PFSK-1 (cell line): Measurements from ENCODE around the gene ENO3.

ENCODE experiments used
- FOXP2 ChIP-seq: optimal IDR thresholded peaks from 2 replicates; pipeline ENCODE3; 2011; ENCODE audit warnings: borderline replicate concordance, control low read depth, inconsistent platforms; ENCODE audit not compliant: insufficient read depth; ENCODE audit errors: extremely low read length, extremely low read depth
- POLR2AphosphoS5 ChIP-seq: IDR thresholded peaks from 2 replicates; pipeline ENCODE4 v1.6.1; 2012; ENCODE audit warnings: low read depth, mild to moderate bottlenecking, control low read depth, low read length, moderate library complexity
- SIN3A ChIP-seq: IDR thresholded peaks from 2 replicates; pipeline ENCODE4 v1.6.1; 2012; ENCODE audit warnings: mild to moderate bottlenecking, low read length, moderate library complexity, borderline replicate concordance; ENCODE audit not compliant: insufficient read depth
- TAF1 ChIP-seq: IDR thresholded peaks from 2 replicates; pipeline ENCODE4 v1.6.1; 2012; ENCODE audit warnings: low read length, control low read depth, borderline replicate concordance; ENCODE audit not compliant: insufficient read depth
- TF ChIP-seq, protein P1 (sequence below), 2 experiments: IDR thresholded peaks; 2 replicates each; pipeline versions ENCODE4 v1.6.1 to v1.8.0; 2011 to 2012; ENCODE audit warnings: low read depth in 2 of 2, low read length in 2 of 2, control low read depth in 1 of 2, inconsistent platforms in 1 of 2, mild to moderate bottlenecking in 1 of 2, moderate library complexity in 1 of 2; ENCODE audit not compliant: insufficient read depth in 1 of 2

- TF ChIP-seq SIN3A, result no peak
- TF ChIP-seq POLR2AphosphoS5, result no peak; the same call in 1 of the 2 replicates
- TF ChIP-seq, protein P1, sequence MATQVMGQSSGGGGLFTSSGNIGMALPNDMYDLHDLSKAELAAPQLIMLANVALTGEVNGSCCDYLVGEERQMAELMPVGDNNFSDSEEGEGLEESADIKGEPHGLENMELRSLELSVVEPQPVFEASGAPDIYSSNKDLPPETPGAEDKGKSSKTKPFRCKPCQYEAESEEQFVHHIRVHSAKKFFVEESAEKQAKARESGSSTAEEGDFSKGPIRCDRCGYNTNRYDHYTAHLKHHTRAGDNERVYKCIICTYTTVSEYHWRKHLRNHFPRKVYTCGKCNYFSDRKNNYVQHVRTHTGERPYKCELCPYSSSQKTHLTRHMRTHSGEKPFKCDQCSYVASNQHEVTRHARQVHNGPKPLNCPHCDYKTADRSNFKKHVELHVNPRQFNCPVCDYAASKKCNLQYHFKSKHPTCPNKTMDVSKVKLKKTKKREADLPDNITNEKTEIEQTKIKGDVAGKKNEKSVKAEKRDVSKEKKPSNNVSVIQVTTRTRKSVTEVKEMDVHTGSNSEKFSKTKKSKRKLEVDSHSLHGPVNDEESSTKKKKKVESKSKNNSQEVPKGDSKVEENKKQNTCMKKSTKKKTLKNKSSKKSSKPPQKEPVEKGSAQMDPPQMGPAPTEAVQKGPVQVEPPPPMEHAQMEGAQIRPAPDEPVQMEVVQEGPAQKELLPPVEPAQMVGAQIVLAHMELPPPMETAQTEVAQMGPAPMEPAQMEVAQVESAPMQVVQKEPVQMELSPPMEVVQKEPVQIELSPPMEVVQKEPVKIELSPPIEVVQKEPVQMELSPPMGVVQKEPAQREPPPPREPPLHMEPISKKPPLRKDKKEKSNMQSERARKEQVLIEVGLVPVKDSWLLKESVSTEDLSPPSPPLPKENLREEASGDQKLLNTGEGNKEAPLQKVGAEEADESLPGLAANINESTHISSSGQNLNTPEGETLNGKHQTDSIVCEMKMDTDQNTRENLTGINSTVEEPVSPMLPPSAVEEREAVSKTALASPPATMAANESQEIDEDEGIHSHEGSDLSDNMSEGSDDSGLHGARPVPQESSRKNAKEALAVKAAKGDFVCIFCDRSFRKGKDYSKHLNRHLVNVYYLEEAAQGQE (IDR thresholded peaks at IDR 0.05; ENCODE audit: insufficient read depth in 1 of 2, low read depth in 2 of 2, low read length in 2 of 2), result no peak
- no peak for TF ChIP-seq TAF1
- no peak for TF ChIP-seq FOXP2
These were observed 15.3 kb upstream of the ENO3 start for GRCh38 chr17:4935650-4936049.
